GM12878 (cell line): ENCODE measurements around the gene HMBS. TPM values are rescaled to one million over a fixed set of nuclear protein-coding genes. Genes with fewer than 3 reads are reported as not detected.

ENCODE experiments used
- ATF3 ChIP-seq: IDR thresholded peaks from 2 replicates; pipeline ENCODE4 v1.6.1; 2011; ENCODE audit warnings: low read depth, mild to moderate bottlenecking, low read length, moderate library complexity, borderline replicate concordance; ENCODE audit errors: extremely low read depth
- BCLAF1 ChIP-seq: fragments of 450-650 bp; IDR thresholded peaks from 2 replicates; pipeline ENCODE4 v1.6.1; 2017; ENCODE audit warnings: antibody characterized with exemption, mild to moderate bottlenecking, moderate library complexity
- CEBPZ ChIP-seq: fragments of 150-350 bp; IDR thresholded peaks from 2 replicates; pipeline ENCODE4 v1.6.1; 2016; ENCODE audit warnings: low read depth, low read length
- DPF2 ChIP-seq: fragments of 450-650 bp; IDR thresholded peaks from 2 replicates; pipeline ENCODE4 v1.6.1; 2017; ENCODE audit warnings: mild to moderate bottlenecking
- EED ChIP-seq: sonication (generic); IDR thresholded peaks from 2 replicates; pipeline ENCODE4 v1.6.1; 2016; ENCODE audit warnings: antibody characterized with exemption, low read depth
- FOS ChIP-seq: IDR thresholded peaks from 3 replicates; pipeline ENCODE4 v1.6.1; 2011; ENCODE audit warnings: borderline replicate concordance; ENCODE audit not compliant: insufficient read length; ENCODE audit errors: extremely low read depth
- FOXM1 ChIP-seq: IDR thresholded peaks from 2 replicates; pipeline ENCODE4 v1.6.1; 2012; ENCODE audit warnings: low read depth, mild to moderate bottlenecking, inconsistent platforms, low read length, moderate library complexity
- HDAC6 ChIP-seq: fragments of 200-600 bp; sonication (generic); IDR thresholded peaks from one replicate; pipeline ENCODE4 v1.8.0; 2017; ENCODE audit warnings: antibody characterized with exemption; ENCODE audit not compliant: unreplicated experiment
- IRF3 ChIP-seq: fragments of 450-650 bp; IDR thresholded peaks from 2 replicates; pipeline ENCODE4 v1.6.1; 2014; ENCODE audit warnings: mild to moderate bottlenecking
- JUNB ChIP-seq: IDR thresholded peaks from 2 replicates; pipeline ENCODE4 v1.6.1; 2016; ENCODE audit warnings: antibody characterized with exemption, mild to moderate bottlenecking
- MEF2A ChIP-seq: IDR thresholded peaks from 2 replicates; pipeline ENCODE4 v1.6.1; 2011; ENCODE audit warnings: low read depth, mild to moderate bottlenecking, low read length, moderate library complexity; ENCODE audit not compliant: insufficient read depth
- NFYA ChIP-seq: IDR thresholded peaks from 2 replicates; pipeline ENCODE4 v1.6.1; 2011; ENCODE audit warnings: low read depth, mild to moderate bottlenecking, low read length, improper control_type of control experiment, borderline replicate concordance
- PAX8 ChIP-seq: fragments of 450-650 bp; IDR thresholded peaks from 2 replicates; pipeline ENCODE4 v1.6.1; 2017; ENCODE audit warnings: mild to moderate bottlenecking, moderate library complexity
- POLR2A ChIP-seq: IDR thresholded peaks from 2 replicates; pipeline ENCODE4 v1.6.1; 2011; ENCODE audit warnings: low read depth, mild to moderate bottlenecking, low read length
- POLR2AphosphoS2 ChIP-seq: IDR thresholded peaks from 2 replicates; pipeline ENCODE4 v1.6.1; 2011; ENCODE audit warnings: low read depth, mild to moderate bottlenecking, low read length, improper control_type of control experiment, moderate library complexity
- SMAD5 ChIP-seq: IDR thresholded peaks from 2 replicates; pipeline ENCODE4 v1.6.1; 2016; ENCODE audit warnings: antibody characterized with exemption, low read depth
- SMARCA5 ChIP-seq: fragments of 450-650 bp; IDR thresholded peaks from 2 replicates; pipeline ENCODE4 v1.6.1; 2017; ENCODE audit warnings: mild to moderate bottlenecking
- SPI1 ChIP-seq: IDR thresholded peaks from 2 replicates; pipeline ENCODE4 v1.6.1; 2011; ENCODE audit warnings: low read depth, mild to moderate bottlenecking, low read length, moderate library complexity, borderline replicate concordance; ENCODE audit not compliant: insufficient read depth
- STAT3 ChIP-seq: IDR thresholded peaks from 2 replicates; pipeline ENCODE4 v1.6.1; 2011; ENCODE audit warnings: low read depth, low read length, improper control_type of control experiment
- SUZ12 ChIP-seq: fragments of 200-600 bp; sonication (generic); IDR thresholded peaks from one replicate; pipeline ENCODE4 v1.6.1; 2018; ENCODE audit warnings: antibody characterized with exemption, mild to moderate bottlenecking; ENCODE audit not compliant: unreplicated experiment
- WRNIP1 ChIP-seq: IDR thresholded peaks from 2 replicates; pipeline ENCODE4 v1.6.1; 2011; ENCODE audit warnings: low read depth, low read length, improper control_type of control experiment, borderline replicate concordance
- ZNF207 ChIP-seq: fragments of 450-650 bp; IDR thresholded peaks from 2 replicates; pipeline ENCODE4 v1.6.1; 2014; ENCODE audit warnings: antibody characterized with exemption, mild to moderate bottlenecking, borderline replicate concordance
- ZNF24 ChIP-seq: fragments of 450-650 bp; IDR thresholded peaks from 2 replicates; pipeline ENCODE4 v1.6.1; 2017; ENCODE audit warnings: antibody characterized with exemption, mild to moderate bottlenecking
- ZSCAN29 ChIP-seq: fragments of 450-650 bp; IDR thresholded peaks from 2 replicates; pipeline ENCODE4 v1.6.1; 2017; ENCODE audit warnings: mild to moderate bottlenecking, moderate library complexity
- polyA plus RNA-seq, 11 experiments: library from polyadenylated mRNA; depleted of rRNA in 4 of 11; unstranded in 6 of 11; stranded (reverse) in 5 of 11; fragments of >200 nt; fragmentation: Nextera tagmentation in 4 of 11; fragmentation: Illumina TruSeq in 1 of 11; extraction: Ambion mirVana in 4 of 11; extraction: Trizol in 1 of 11; gene quantifications; 1 replicate in 1 of 11; 2 replicates in 10 of 11; pipeline versions ENCODE4 v1.2.1 to v1.2.3, GENCODE V29; 2011 to 2016; ENCODE audit warnings: inconsistent platforms in 2 of 11, missing spikeins in 2 of 11, low read depth in 1 of 11
- total RNA-seq, 4 experiments: library from RNA; depleted of rRNA in 3 of 4; stranded (reverse); fragments of >200 nt in 3 of 4; fragmentation: Illumina TruSeq in 1 of 4; extraction: Trizol in 1 of 4; gene quantifications; 2 replicates each; pipeline versions ENCODE4 v1.2.1 to v1.2.3, GENCODE V29; 2013 to 2021

Gene HMBS
- total and polyA plus RNA-seq, 10 of the 15 experiments (the other 5 are each of a cell fraction or from before 2014, with no cell fraction given), result 17.7 to 96.7 (median 49.7) TPM

- peak; percentile 96 for TF ChIP-seq FOXM1
- peak; percentile 33; the same call in 1 of the 2 replicates for TF ChIP-seq SPI1
- 0 out of 2 replicates have a peak, but pooled peaks have one; percentile 39 for TF ChIP-seq SMARCA5
- TF ChIP-seq JUNB, result no peak
- peak; percentile 99 for TF ChIP-seq SMAD5
- TF ChIP-seq DPF2, result peak; percentile 48; the same call in 1 of the 2 replicates
- peak; percentile 100 for TF ChIP-seq POLR2A
- TF ChIP-seq WRNIP1, result no peak
- TF ChIP-seq ZNF207, result peak; percentile 87
- TF ChIP-seq FOS, result peak; percentile 52
- TF ChIP-seq ZNF24, result no peak
- TF ChIP-seq NFYA, result peak; percentile 68; the same call in 1 of the 2 replicates
- TF ChIP-seq PAX8, result no peak
- peak; percentile 100 for TF ChIP-seq POLR2AphosphoS2
- no peak for TF ChIP-seq BCLAF1
- TF ChIP-seq CEBPZ, result no peak
- TF ChIP-seq HDAC6, result peak; percentile 96
- TF ChIP-seq EED, result no peak
- TF ChIP-seq ZSCAN29, result peak; percentile 49; the same call in 1 of the 2 replicates
- TF ChIP-seq SUZ12, result no peak
- peak; percentile 88 for TF ChIP-seq IRF3
- TF ChIP-seq STAT3, result no peak
- TF ChIP-seq MEF2A, result 0 out of 2 replicates have a peak, but pooled peaks have one; percentile 3
- no peak for TF ChIP-seq ATF3
Measured at GRCh38 chr11:119095066-119095880, 10.6 kb downstream of the HMBS start (continued).
